ENCODE results near the gene MBD5.

The MBD5 gene

DNA sequence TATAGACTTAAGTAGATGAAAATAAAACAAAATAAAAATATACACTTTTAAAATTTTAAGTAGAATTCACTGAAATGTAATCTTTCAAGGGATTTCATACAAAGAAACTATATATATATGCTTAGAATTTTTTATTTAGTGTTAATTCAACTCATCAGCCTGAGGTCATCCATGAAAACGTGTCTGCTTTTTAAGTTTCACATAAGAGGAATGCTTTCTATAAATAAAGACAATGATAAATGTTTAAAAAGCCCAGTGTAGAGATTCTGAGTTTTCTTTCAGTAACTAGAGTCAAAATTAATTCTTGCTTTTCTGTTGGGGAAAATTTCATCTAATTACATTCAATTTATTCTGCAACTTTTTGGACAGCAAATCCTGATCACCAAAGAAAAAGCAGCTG lies 213.3 kb downstream of the MBD5 start:
- DNase-seq, result no peak

DNA sequence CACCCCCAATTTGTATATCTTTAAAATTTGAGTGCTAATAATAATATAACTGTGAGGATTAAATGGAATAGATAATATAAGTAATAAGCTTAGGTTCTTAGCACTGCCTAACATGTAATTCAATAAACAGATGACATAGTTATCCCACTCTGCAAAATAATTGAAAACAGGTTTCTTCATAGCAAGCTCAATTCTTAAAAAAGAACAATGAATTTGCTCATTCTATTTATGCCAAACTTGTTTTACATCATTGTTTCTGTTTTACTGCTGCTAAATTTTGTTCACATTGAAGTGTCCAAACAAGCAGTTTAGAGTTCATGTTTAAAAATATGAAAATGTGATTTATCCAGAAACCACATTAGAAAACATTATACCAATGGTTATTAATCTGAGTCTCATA lies 217.0 kb downstream of the MBD5 start:
- no peak for DNase-seq

DNA sequence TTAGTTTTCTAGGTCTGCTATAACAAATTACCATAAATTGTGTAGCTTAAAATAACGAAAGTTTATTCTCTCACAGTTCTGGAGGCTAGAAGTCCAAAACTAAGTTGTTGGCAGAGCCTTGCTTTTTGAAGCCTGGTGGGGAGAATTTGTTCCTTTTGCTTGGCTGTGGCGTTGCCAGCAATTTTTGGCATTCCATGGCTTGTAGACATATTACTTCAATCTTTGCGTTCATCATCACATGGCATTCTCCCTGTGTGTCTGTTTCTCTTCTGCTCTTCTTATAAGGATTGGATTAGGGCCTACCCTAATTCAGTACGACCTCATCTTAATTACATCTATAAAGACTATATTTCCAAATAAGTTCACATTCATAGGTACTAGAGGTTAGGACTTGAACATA lies 217.7 kb downstream of the MBD5 start:
- DNase-seq, result no peak

DNA sequence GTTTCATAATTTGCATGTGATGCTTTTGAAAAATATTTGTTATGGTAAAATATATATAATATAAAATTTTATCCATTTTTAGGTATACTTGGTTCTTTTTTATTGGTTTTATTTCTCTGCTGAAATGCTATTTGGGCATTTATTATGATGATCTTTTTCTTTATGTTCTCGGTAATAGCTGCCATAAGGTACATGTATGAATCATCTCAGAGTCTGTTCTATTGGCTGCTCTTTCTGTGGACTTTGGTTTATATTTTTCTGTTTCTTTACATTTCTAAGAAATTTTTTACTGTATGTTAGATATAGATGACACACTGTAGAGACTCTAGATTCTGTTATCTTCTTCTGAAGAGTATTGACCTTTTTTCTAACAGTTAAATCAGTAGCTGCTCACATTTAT lies 219.9 kb downstream of the MBD5 start:
- no peak for DNase-seq

DNA sequence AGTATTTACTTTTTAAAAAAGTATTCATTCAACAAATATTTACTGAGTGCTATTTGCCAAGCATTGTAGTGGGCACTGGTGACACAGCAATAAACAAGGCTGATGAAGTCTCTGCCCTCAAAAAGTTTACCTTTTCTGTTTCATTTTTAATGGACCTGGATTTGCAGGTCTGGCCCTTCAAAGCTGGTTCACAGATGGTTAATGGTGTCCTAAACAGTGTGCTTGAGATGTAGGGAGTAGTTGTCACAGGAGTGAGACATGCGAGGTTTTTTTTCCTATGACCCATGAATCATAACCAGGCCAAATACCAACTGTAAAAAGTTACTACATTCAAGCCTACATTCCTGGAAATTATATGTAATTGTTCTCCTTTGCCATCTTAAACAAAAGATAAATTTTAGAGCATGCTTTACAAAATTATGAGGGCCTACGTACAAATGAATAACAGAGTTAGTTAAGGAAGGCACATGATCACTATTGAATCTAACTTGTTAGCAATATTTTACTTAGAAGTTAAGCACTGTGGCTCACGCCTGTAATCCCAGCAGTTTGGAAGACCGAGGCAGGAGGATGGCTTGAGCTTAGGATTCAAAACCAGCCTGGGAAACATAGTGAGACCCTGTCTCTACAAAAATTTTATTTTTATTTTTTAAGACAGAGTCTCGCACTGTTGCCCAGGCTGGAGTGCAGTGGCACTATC lies 223.9 kb downstream of the MBD5 start:
- DNase-seq, result no peak

DNA sequence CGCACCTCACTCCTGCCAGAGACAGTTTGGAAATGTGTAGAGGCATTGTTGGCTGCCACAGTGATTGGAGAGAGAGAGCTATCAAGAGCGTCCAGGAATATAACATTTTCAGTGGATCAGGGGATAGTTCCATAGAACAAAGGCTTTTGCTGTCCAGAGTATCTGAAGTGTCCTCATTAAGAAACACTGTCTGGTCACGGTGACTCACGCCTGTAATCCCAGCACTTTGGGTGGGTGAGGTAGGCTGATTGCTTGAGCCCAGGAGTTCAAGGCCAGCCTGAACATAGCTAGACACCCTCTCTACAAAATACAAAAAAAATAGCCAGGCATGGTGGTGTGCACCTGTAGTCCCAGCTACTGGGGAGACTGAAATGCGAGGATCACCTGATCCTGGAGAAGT lies 231.1 kb downstream of the MBD5 start:
- no peak for DNase-seq

DNA sequence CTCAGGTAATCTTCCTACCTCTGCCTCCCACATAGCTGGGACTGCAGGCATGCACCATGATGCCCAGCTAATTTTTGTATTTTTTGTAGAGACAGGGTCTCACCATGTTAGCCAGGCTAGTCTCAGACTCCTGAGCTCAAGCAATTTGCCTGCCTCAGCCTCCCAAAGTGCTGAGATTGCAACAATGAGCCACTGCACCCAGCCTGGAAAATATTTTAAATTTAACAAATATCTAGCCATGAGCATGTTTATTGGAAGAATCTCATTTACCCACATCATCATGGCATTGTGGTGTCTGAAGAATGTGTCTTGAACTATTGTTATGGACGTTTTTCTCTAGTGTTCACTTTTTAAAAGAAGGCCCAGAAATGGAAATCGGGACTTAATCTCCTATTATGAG lies 231.8 kb downstream of the MBD5 start:
- DNase-seq, result no peak

DNA sequence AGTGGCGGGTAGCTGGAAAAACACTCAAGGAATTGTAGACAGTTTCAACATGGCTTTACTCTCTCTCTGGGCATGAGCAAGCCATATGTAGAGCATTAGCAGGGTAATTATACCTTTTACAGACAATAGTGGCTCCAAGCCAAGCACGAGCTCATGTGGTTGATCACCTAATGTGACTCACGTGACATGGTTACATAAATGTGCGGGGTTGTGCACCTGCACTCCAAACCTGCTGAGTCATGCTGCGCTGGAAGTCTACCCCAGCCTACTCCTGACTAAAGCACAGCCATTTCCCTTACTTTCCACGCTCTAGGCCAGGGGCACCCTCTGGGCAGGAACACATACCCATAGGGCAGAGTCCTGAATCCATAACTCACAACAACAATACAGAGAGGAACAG lies 232.8 kb downstream of the MBD5 start:
- no peak for DNase-seq

DNA sequence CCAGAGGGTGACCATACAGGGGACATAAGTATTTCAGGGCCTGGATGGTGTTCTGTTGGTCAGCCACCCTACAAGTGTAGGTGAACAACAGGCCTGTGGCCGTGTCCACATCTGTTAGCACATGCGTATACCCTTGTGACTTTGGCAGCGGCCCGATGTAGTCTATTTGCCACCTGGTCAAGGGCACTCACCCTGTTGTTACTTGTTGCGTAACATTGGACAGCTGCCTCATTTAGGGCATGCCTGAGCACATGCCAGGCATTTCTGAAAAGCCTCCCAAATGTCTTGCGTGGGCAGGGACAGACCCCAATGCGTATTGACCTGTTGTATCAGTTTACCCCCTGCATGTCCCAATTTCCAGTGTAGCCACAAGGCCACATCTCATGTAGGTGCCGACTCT lies 235.0 kb downstream of the MBD5 start:
- DNase-seq, result no peak

DNA sequence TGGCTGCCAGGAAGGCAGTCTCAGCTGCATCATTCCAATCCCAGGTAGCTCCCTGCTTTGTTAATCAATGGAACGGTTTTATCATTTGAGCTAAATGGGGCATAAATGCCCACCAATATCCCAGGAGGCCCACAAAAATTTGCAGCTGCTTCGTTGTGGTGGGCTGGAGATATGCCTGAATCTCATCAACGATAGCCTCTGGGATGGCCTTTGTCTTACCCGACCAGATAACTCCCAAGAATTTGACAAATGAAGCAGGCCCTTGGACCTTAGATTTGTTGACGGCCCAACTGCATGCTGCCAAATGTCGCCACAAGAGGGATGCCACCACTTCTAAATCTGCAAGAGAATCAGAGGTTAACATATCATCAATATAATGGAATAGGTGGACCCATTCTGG lies 236.4 kb downstream of the MBD5 start:
- no peak for DNase-seq

DNA sequence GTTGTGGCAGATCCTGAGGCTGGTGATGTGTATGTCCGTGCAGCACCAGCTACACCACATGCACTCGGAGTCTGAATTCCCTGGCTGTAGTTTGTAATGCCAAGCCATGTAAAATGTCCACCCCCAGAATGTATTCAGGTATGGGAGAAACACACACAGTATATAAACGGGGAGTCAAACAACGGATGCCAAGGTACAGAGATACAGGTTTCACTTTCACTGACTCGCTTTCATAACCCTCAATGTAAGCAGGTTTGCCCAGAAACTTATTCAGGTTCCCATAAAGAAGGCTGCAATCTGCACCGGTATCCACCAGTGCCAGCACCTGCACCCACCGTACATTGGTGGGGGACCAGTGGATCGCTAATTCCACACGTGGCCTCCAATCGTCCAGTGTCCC lies 237.2 kb downstream of the MBD5 start:
- no peak for DNase-seq

DNA sequence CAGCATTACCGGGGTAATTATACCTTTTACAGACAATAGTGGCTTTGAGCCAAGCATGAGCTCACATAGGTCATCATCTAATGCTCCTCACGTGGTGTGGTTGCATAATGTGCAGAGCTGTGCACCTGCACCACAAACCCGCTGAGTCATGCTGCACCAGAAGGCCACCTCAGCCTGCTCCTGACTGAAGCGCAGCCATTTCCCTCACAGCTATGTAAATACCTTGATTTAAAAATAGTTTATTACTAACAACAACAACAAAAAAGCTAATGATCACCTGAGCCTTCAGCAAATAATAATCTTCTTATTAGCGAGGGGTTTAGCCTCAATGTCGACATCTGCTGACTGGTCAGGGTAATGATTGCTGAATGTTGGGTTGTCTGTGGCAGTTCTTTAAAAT lies 238.8 kb downstream of the MBD5 start:
- DNase-seq, result no peak

DNA sequence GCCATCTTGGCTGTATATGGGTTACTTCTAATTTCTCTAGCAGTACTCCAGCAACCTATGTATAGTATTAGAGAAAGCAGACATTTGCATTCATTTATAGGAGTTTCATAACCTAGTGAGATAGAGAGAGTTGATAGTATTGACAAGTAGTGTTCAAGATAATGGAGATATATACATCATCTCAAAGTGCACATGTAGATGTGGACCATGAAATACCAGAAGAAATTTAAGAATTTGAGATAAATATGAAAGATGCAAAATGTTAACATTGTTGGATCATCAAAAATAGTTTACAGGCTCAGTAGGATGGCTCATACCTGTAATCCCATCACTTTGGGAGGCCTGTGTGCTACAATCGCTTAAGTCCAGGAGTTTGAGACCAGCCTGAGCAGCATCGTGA lies 243.0 kb downstream of the MBD5 start:
- no peak for DNase-seq

DNA sequence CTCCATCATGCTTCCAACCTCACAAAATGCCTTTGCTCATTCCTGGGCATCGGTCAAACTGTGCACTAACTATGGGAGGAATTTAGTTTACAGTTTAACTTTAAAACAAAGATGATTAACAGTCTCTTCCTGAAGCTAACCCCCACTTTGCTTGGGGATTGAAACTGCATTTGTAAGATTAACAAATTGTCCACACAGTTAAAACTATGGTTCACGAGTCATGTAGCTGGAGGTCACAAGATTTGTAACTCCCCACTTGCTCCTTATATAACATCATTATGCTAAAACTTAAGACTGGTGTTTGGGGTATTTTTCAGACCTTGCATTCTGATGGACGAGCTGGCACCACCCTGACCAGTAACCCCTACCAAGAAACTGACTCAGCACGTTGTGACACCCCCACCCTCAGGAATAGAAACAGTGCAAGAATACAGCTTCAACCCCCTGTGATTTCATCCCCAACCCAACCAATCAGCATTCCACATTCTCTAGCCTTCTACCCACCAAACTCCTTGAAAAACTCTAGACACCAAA lies 252.3 kb downstream of the MBD5 start:
- DNase-seq, result no peak

DNA sequence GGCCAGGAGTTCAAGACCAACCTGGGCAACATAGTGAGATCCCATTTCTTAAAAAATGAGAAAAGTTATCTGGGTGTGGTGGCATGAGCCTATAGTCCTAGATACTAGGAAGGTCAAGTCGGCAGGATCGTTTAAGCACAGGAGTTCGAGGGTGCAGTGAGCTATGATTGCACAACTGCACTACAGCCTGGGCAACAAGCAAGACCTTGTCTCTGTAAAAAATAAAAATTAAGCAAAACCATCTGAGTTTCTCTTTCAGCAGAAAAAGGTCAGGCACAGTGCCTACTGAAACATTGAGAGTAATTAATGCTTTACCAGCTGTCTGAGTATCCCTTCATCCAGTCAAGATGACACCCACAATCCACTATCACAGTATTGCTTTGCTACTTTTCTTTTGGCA lies 258.3 kb downstream of the MBD5 start:
- DNase-seq, result no peak

DNA sequence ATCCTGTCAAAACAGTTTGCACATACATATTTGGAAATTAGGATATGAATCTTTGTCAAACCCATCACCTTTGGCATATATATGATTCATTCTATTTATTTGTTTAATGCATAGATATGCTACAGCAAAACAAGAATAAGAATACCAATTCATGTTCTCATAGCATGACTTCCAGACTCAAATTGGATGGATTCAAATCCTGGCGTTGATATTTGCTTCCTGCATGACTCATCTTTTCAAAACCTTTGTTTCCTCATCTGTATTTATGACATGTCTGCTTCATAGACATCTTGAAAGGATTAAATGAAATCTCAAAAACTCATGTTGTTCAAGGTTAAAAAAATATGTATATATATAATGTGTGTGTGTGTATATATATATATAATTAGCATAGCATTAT lies 261.3 kb downstream of the MBD5 start:
- DNase-seq, result no peak

DNA sequence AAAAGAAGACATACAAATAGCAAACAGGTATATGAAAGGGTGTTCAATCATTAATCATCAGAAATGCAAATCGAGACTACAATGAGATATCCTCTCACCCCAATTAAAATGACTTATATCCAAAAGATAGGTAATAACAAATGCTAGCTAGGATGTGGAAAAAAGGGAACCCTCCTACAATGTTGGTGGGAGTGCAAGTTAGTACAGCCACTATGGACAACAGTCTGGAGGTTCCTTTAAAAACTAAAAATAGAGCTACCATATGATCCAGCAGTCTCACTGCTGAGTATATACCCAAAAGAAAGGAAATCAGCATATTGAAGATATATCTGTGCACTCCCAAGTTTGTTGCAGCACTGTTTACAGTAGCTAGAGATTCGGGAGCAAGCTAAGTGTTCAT lies 271.5 kb downstream of the MBD5 start:
- no peak for DNase-seq

DNA sequence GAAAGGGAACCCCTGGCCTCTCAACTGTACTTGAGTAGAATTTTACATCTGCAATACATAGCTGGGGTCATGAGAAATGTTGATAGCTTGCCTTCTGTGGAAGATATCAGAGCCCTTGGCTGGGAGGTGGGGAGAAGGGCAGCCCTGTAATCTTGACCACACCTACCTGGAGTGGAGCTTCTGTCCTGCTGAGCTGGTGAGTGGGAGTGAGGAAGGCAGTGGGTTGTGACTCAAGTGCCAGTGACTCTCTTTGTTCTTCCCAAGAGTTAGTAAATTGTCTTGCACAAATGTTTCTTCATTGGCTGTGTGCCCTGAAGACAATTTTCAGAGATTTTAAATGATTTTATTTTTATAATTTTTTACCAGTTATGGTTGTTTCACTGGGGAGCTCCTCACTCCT lies 277.3 kb downstream of the MBD5 start:
- no peak for DNase-seq

DNA sequence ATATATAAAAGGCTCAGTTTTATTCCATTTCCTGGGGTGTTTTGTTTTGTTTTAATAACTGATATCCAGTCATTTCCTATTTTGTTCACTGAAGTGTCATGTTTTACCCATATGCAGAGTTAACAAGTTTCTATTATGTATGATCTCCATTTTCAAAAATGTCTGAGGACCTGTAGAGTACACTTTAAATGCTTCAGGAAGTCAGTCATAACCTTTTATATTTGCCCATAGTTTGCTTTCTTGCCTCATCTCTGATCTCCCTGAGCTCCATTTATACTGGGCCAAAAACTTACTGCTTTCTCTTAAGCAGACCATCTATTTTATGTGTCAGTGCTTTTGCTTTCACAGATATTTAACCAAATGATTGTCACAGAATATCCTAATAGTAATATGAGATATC lies 278.7 kb downstream of the MBD5 start:
- no peak for DNase-seq

DNA sequence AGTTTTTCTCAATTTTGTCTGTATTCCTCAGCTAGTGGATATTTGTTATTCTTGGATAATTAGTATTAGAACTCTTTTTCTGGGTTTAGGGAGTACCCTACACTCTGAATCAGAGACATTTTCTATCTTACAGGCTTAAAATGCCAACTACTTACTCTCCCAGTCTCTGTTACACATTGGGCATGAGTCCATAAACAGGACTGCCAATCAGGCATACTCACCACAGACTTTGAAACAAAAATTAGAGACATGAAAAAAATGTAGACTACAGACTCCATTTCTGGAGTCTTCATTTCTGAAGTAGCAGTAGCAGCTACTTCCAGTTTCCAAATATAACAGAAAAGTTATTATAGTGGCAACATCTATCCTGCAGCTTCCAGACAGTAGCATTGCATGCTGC lies 279.7 kb downstream of the MBD5 start:
- no peak for DNase-seq

DNA sequence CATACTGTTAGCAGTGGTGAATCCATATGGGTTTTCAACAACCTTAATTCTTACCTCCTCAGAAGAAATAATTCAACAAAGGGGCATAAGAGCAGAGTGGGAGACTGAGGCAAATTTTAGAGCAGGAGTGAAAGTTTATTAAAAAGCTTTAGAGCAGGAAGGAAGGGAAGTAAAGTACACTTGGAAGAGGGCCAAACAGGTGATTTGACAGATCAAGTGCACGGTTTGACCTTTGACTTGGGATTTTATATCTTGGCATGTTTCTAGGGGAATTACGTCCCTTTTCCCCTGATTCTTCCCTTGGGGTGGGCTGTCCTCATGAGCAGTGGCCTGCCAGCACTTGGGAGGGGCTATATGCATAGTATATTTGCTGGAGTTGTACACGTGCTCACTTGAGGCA lies 280.5 kb downstream of the MBD5 start:
- no peak for DNase-seq

DNA sequence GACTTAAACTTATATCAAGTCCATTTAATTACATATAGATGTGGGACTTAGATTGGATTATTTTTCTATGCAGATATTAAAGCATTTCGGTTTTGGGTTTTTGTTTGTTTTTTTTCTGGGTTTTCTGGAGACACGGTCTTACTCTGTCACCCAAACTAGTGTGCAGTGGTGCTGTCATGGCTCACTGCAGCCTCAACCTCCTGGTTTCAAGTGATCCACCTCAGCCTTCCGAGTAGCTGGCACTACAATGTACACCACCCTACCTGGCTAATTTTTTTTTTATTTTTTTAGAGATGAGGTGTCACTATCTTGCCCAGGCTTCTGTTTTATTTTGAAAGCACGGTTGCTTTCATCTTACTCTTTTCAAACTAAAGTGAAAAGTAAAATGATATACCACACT lies 281.6 kb downstream of the MBD5 start:
- DNase-seq, result no peak

DNA sequence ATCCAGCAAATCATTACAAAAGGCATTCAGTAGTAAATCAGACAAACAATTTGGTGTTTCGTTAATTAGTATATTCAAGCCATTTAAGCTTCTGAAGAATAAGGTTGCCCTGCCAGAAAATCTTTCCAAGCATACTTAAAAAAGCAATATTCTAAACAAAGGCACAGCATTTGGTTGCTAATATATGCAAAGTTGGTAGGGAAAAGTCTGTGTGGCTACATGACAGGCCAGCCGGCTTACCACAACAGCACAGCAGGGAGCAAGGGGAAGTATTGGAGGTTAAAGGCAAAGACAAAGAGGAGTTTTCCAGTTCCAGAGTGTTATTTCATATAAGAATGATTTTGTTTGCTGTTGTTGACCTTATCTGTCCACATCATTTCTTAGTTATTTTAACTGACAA lies 282.3 kb downstream of the MBD5 start:
- no peak for DNase-seq

DNA sequence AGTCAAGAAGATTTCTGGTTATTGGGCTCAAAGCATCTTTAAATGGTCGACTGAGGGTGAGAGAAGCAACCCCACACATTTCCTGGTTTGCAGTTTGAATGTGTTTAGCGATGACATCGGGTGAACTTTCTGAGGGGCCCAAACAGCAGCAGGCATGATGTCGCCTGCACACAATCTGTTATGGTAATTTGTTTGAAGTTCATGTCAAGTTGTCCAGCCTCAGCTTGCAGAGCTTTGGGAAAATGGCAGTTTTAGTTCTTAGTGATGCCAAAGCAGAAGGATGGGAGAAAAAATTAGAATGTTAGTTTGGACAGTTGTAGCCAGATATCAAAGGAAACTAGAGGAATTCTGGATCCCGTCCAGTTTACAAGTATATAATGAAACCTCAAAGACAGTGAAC lies 284.6 kb downstream of the MBD5 start:
- DNase-seq, result no peak

DNA sequence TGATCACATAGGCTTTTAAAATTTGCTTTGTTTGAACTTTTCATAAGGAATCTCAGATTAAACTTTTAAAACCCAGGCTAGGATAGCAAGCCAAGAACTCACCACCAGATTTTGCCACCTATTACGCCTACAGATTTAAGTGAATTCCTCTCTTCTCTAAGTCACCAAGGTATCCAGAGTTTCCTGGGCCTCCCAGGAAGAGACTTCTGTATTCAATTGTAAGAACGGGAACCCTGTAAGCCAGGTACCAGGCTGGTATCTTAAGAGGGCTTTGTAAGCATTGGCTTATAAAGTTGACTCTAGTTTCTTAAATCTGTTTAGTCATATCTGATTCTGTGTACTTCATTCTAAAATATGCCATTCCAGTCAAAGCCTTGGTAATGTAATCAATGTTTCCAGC lies 285.1 kb downstream of the MBD5 start:
- DNase-seq, result no peak

DNA sequence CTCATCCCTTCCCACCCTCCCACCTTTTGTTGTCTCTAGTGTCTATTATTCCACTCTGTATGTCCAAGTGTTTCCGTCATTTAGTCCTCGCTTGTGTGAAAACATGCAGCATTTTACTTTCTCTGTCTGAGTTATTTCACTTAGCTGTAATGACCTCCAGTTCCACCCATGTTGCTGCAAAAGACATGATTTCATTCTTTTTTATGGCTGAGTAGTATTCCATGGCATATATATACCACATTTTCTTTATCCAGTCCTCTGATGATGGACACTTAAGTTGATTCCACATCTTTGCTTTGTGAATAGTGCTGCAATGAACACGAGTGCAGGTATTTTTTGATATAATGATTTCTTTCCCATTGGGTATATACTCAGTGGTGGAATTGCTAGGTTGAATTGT lies 296.7 kb downstream of the MBD5 start:
- DNase-seq, result no peak
